ENCODE data around the gene MUSTN1. TPM values are rescaled to one million over a fixed set of nuclear protein-coding genes. Genes with fewer than 3 reads are reported as not detected.
A peak's percentile ranks its signal among the peaks of the same experiment; 100 is the strongest.

MUSTN1 gene
- total RNA-seq, 1 donor from 2014 or later, result 6.9 TPM

- Mint-ChIP-seq H3K9me3 (ENCODE audit: low read depth) (no peaks in the 10 kb centered on the region), H3K36me3 (ENCODE audit: low read depth) (no peaks in the 10 kb centered on the region), H3K4me1 (ENCODE audit: low read depth) (peaks cover 11% of the 10 kb centered on the region), H3K27ac (ENCODE audit: unreplicated experiment) (no peak overlapping the region), H3K4me3 (ENCODE audit: unreplicated experiment) (no peak overlapping the region), H3K27me3 (ENCODE audit: low read depth) (no peaks in the 10 kb centered on the region)
- TF ChIP-seq, protein P1, sequence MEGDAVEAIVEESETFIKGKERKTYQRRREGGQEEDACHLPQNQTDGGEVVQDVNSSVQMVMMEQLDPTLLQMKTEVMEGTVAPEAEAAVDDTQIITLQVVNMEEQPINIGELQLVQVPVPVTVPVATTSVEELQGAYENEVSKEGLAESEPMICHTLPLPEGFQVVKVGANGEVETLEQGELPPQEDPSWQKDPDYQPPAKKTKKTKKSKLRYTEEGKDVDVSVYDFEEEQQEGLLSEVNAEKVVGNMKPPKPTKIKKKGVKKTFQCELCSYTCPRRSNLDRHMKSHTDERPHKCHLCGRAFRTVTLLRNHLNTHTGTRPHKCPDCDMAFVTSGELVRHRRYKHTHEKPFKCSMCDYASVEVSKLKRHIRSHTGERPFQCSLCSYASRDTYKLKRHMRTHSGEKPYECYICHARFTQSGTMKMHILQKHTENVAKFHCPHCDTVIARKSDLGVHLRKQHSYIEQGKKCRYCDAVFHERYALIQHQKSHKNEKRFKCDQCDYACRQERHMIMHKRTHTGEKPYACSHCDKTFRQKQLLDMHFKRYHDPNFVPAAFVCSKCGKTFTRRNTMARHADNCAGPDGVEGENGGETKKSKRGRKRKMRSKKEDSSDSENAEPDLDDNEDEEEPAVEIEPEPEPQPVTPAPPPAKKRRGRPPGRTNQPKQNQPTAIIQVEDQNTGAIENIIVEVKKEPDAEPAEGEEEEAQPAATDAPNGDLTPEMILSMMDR (IDR thresholded peaks at IDR 0.05), result no peak
- no peak for DNase-seq (ENCODE audit: low spot score)
Observed at GRCh38 chr3:52791928-52792327, 42.9 kb downstream of the MUSTN1 start.

DNA sequence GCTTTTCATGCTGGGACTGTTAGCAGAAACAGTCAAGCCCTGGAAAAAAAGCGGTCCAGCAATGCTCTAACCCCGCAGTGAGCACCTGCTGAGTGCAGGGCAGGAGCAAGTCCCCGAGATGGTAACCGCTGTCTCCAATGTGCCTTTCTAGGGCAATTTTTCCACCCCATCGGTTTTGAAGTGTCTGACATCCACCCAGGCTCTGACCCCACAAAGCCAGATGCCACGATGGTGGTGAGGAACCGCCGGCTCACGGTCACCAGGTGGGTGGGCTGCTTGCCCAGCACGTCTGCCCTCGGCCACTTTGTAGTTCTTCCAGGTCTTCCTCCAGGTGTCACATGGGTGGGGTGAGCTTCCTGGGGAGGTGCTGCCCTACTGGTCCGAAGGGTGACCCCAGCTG, 43.5 kb downstream of the MUSTN1 start:
- TF ChIP-seq, protein P1 (IDR thresholded peaks at IDR 0.05), result no peak
- Mint-ChIP-seq H3K9me3 (ENCODE audit: low read depth) (no peaks in the 10 kb centered on the region), H3K27me3 (ENCODE audit: low read depth) (no peaks in the 10 kb centered on the region), H3K4me3 (ENCODE audit: unreplicated experiment) (no peak overlapping the region), H3K4me1 (ENCODE audit: low read depth) (peaks cover 11% of the 10 kb centered on the region), H3K36me3 (ENCODE audit: low read depth) (no peaks in the 10 kb centered on the region), H3K27ac (ENCODE audit: unreplicated experiment) (no peak overlapping the region)
- no peak for DNase-seq (ENCODE audit: low spot score)

GRCh38 chr3:52790741-52791140, 44.1 kb downstream of the MUSTN1 start:
- Mint-ChIP-seq H3K4me1 (ENCODE audit: low read depth) (peaks cover 11% of the 10 kb centered on the region), H3K4me3 (ENCODE audit: unreplicated experiment) (no peak overlapping the region), H3K36me3 (ENCODE audit: low read depth) (no peaks in the 10 kb centered on the region), H3K9me3 (ENCODE audit: low read depth) (no peaks in the 10 kb centered on the region), H3K27ac (ENCODE audit: unreplicated experiment) (no peak overlapping the region), H3K27me3 (ENCODE audit: low read depth) (no peaks in the 10 kb centered on the region)
- TF ChIP-seq, protein P1 (IDR thresholded peaks at IDR 0.05), result no peak
- DNase-seq (ENCODE audit: low spot score), result peak; percentile 75

GRCh38 chr3:52790337-52790736, 44.5 kb downstream of the MUSTN1 start:
- no peaks in the 10 kb centered on the region for H3K27me3 Mint-ChIP-seq (ENCODE audit: low read depth)
- no peaks in the 10 kb centered on the region for H3K9me3 Mint-ChIP-seq (ENCODE audit: low read depth)
- no peaks in the 10 kb centered on the region for H3K36me3 Mint-ChIP-seq (ENCODE audit: low read depth)
- H3K4me3 Mint-ChIP-seq (ENCODE audit: unreplicated experiment), result no peak overlapping the region
- no peak overlapping the region for H3K27ac Mint-ChIP-seq (ENCODE audit: unreplicated experiment)
- TF ChIP-seq, protein P1 (IDR thresholded peaks at IDR 0.05), result no peak
- peaks cover 11% of the 10 kb centered on the region for H3K4me1 Mint-ChIP-seq (ENCODE audit: low read depth)
- DNase-seq (ENCODE audit: low spot score), result no peak

GRCh38 chr3:52789746-52790040, 45.1 kb downstream of the MUSTN1 start:
- TF ChIP-seq, protein P1 (IDR thresholded peaks at IDR 0.05), result no peak
- Mint-ChIP-seq H3K4me3 (ENCODE audit: unreplicated experiment) (no peak overlapping the region), H3K9me3 (ENCODE audit: low read depth) (no peaks in the 10 kb centered on the region), H3K27me3 (ENCODE audit: low read depth) (no peaks in the 10 kb centered on the region), H3K4me1 (ENCODE audit: low read depth) (peaks cover 9% of the 10 kb centered on the region), H3K27ac (ENCODE audit: unreplicated experiment) (no peak overlapping the region), H3K36me3 (ENCODE audit: low read depth) (no peaks in the 10 kb centered on the region)
- DNase-seq (ENCODE audit: low spot score), result no peak
